Measurements from ENCODE around the gene PAPPA2. TPM values are rescaled to one million over a fixed set of nuclear protein-coding genes. Genes with fewer than 3 reads are reported as not detected.

The PAPPA2 gene
- total and polyA plus RNA-seq, 2 of the 4 experiments (the other 2 are of a cell fraction) = 0.10 to 0.18 TPM

DNA sequence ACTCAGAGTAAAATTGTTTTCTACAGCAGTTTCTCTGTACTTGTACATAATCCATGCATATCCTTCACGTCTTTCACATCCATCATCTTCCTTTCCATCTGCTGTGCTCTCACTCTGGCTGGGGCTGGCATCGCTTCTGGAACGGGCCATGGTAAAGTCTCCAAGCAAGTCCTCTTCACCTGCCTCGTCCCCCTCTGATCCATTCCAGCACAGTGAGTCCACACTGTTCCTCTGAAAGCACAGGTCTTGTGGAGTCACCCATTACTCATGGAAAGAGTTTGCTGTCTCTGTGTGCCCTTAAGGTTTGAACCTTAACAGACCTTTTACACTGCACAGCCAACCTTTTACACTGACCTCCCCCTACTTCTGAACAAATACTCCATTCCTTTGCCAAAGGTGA lies 387.9 kb downstream of the PAPPA2 start:
- Histone ChIP-seq H4K8ac (ENCODE audit: low read depth in 2 of 2, low read length in 2 of 2) (no peak overlapping the region), H2BK5ac (ENCODE audit: low read depth, low read length, poor library complexity, severe bottlenecking) (no peak overlapping the region), H3K4me3 (ENCODE audit: insufficient read depth, low read depth, low read length) (no peak overlapping the region), H3K23ac (ENCODE audit: low read depth, low read length) (no peak overlapping the region), H3K4ac (ENCODE audit: low read depth, low read length) (no peak overlapping the region), H2AK9ac (replicated peaks; ENCODE audit: low read depth, low read length, poor library complexity) (no peak overlapping the region), H3K27me3 (ENCODE audit: control insufficient read depth, insufficient read depth, low read length) (no peaks in the 10 kb centered on the region), H2AK5ac (ENCODE audit: low read depth, low read length) (no peak overlapping the region), H3K9me3 (ENCODE audit: control insufficient read depth, insufficient read depth, low read length) (no peaks in the 10 kb centered on the region), H3K9me1 (ENCODE audit: insufficient read depth, low read length) (no peaks in the 10 kb centered on the region), H3K4me2 (ENCODE audit: low read depth, low read length) (no peak overlapping the region), H3K56ac (ENCODE audit: extremely low read depth, insufficient read depth, low read length) (no peak overlapping the region), H2BK20ac (ENCODE audit: low read depth, low read length) (no peak overlapping the region), H2BK15ac (ENCODE audit: low read depth, low read length) (no peak overlapping the region), H3K14ac (replicated peaks; ENCODE audit: low read depth, low read length) (no peak overlapping the region), H2AFZ (replicated peaks; ENCODE audit: low read length, poor library complexity) (no peak overlapping the region), H3K36me3 (ENCODE audit: control insufficient read depth, insufficient read depth, low read length) (no peaks in the 10 kb centered on the region), H3K79me1 (ENCODE audit: low read depth in 1 of 2, low read length in 2 of 2) (no peaks in the 10 kb centered on the region), H3K4me1 (ENCODE audit: control insufficient read depth, insufficient read depth, low read length) (no peaks in the 10 kb centered on the region), H4K5ac (ENCODE audit: low read depth, low read length) (no peak overlapping the region), H3K18ac (ENCODE audit: low read depth, low read length) (no peak overlapping the region), H3K27ac (ENCODE audit: insufficient read depth, low read length) (no peak overlapping the region), H4K20me1 (ENCODE audit: insufficient read depth, low read length) (no peaks in the 10 kb centered on the region), H2BK120ac (ENCODE audit: low read depth, low read length) (no peak overlapping the region), H4K91ac (ENCODE audit: insufficient read depth, low read depth, low read length) (no peak overlapping the region), H3K9ac (ENCODE audit: low read depth, low read length) (no peak overlapping the region)
- dilution Hi-C loops (cut with HindIII; ENCODE audit: low sequenced_read_pairs, unreplicated experiment) = no loop called here
- in situ Hi-C loops (cut with MboI; ENCODE audit: low sequenced_read_pairs) = loop anchor here (25.0 kb wide), 1 partner anchor 1689 kb away; no protein-coding TSS in a partner anchor
- ChIA-PET POLR2A (ENCODE audit: unreplicated experiment) (no interaction called here), CTCF (no interaction called here)
- no TSS peak for BruUV-seq (replicated peaks)
- no peak for TF ChIP-seq CEBPB (IDR thresholded peaks at IDR 0.05; ENCODE audit: low read depth, low read length)
- no peak for DNase-seq
- WGBS, 2 experiments (ENCODE audit: extremely low coverage in 2 of 2, insufficient read length in 1 of 2) = 40% methylated on average over 1 of the region's 4 CpGs; no CpG with 5 or more reads in 1 of the 2 experiments
- intact Hi-C loops (cut with micrococcal nuclease) = no loop called here
- no peak for ATAC-seq (ENCODE audit: low read depth)
